SKM-1 (cell line): Measurements from ENCODE around the gene SAMD5.
"Not testable (repeated sequence)": the region's sequence is repeated elsewhere in the genome, so short reads cannot be mapped to it uniquely, and the experiment has no call there.

Source experiments
- DNase-seq: peaks from one replicate; lab custom pipeline; 2025; ENCODE audit not compliant: unreplicated experiment; lab: John Stamatoyannopoulos, UW

The SAMD5 gene

DNA sequence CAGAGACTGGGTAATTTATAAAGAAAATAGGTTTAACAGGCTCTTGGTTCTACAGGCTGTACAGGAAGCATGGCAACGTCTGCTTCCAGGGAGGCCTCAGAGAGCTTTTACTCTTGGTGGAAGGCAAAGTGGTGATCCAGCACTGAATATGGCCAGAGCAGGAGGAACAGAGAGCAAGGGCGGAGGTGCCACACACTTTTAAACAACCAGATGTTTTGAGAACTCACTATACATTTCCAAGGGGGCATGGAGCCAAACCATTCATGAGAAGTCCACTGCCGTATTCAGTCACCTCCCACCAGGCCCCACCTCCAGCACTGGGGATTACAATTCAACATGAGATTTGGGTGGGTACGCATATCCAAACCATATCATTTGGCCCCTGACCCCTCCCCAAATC, 18.7 kb downstream of the SAMD5 start:
- DNase-seq = no peak

DNA sequence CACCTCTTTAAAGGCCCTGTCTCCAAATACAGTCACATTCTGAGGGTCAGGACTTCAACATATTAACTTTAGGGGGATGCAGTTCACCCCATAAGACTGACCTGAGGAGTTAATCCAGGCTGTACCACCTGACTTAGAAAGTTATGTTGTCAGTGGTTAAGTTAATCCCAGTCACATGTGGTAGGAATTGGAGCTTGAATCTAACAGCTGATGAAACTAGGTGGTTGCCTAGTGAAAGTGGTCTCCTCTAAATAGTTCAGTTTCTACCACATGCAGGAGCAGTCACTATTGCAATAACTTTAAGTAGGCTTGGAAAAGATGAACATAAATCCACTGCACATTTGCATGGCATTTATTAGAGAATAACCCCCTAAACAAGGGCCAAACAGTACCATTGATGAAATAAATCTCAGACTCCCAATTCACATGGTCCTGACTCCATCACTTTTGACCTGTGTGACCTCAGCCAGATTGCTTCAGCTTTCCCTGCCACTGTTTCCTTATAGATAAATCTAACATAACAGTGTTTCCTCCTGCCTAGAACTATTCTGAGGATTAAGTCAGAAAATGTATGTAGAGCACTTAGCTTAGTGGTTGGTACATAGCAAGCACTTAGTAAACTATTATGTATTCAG, 20.1 kb downstream of the SAMD5 start:
- no peak for DNase-seq

DNA sequence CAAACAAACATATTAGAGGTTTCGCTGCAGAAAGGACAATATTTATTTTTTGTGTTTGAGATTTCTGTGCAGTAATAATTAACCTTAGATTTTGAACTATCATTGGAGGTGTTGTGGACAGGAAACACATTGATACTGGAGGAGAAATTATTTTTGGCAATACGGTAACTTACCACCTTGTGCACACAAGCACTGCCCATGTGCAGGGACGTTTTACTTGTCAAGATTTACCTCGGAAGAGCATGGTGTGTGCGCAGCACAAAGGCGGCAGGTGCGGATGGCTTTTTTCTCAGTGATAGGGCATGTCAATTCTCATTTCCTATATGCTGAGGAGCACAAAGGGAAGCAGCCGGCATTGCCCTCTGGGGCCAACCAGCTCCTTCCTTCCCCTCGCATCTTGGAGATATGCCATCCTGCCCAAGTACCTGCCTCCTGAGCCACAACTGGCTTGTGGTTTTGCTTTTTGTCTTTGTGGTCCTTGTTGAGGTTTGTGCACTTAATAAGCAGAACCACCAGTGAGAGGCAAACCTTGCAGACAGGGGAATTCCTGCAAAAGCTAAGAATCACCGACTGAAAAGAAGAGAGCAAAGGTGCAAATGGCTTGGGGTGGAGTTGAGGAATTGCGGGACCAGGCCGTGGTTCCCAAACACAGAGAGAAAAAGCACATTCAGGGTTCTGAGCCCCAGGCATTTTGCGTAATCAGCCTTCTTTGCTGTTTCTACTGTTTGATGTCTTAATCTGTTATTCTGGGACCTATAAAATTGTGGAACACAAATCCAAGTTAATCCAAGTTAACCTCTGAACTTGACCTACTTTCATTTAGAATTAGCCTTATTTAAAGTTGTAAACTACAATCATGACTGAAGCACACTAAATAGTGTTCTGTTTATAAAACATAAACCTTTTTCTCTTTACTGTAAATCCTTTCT, 21.9 kb downstream of the SAMD5 start:
- no peak for DNase-seq

DNA sequence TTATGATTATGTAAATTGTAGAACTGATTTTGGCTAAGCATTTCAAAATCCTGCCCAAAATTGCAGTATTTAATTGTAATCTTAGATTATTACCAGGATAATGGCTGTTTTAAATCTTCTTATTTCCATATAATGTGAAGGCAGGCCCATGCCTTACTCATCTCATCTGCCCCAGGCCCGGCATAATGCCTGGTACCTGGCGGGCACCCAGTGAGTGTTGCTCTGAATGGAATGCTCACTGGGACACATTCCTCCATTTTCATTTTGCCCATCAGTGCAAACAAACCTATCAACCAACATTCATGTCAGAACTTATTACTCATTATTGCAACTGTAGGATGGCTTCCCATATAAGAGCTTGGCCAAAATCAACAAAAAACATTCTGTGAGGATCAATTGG, 22.8 kb downstream of the SAMD5 start:
- DNase-seq = no peak

DNA sequence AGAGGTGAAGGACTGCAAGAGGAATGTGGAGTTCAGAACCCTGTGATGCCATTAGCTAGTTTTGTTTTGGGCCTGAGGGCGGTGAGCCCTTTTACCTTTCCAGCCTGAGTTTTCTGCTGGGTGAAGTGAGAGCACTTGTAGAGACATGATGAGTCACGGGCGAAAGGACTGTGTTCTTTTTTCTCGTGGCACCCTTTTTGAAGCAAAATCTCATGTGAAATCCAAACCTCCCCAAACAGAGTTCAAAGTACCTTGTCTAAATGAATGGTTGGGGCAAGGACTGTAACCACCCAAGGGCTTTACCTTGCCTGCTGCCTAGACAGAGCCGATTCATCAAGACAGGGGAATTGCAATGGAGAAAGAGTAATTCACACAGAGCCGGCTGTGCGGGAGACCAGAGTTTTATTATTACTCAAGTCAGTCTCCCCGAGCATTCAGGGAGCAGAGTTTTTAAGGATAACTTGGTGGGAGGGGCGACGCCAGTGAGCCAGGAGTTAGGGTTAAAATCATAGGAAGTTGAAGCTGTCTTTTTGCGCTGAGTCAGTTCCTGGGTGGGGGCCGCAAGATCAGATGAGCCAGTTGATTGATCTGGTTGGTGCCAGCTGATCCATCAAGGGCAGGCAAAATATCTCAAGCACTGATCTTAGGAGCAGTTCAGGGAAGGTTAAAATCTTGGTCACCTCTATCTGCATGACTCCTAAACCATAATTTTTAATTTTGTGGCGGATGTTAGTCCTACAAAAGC, 25.8 kb downstream of the SAMD5 start:
- DNase-seq = no peak

DNA sequence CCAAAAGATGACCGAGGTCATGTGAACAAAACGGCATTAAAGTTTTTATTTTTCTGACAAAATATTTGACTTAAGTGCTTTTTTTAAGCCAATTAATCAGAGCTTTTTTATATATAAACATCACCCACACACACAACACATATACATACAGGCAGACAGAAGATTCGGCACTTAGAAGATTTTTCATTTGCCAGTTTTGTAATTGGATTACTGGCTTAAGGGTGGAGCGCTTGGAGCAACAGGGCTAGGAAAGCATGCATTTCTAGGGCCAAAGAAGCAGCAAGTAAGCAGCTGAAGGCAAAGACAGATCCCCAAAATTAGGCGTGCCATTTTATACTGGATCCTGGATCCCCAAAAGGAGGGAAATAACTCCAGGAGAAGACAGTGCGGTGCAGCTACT, 30.3 kb downstream of the SAMD5 start:
- DNase-seq = no peak

DNA sequence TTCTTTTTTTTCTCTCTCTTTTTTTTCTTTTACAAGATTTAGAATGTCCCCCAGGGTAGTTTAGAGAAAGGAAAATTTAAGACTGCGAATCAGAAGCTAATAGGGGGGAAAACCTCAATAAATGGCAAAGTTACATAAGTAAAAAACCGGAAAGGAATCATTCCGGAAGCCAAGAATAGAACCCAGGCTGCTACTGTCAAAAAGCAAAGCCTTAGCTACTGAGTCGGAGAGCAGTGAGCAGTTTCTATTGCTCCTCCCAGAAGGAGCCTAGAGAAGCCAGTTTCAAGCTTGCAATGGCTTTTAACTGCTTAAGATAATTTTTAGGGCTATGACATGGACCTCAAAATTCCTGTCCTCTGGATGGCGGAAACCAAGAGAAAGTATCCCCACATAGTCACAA, 31.6 kb downstream of the SAMD5 start:
- DNase-seq = no peak

DNA sequence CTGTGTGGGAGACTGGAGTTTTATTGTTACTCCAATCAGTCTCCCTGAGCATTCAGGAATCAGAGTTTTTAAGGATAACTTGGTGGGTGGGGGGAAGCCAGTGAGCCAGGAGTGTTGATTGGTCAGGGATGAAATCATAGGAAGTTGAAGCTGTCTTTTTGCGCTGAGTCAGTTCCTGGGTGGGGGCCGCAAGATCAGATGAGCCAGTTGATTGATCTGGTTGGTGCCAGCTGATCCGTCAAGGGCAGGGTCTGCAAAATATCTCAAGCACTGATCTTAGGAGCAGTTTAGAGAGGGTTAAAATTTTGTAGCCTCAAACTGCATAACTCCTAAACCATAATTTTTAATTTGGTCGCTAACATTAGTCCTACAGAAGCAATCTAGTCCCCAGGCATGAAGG, 33.9 kb downstream of the SAMD5 start:
- not testable (repeated sequence) for DNase-seq

DNA sequence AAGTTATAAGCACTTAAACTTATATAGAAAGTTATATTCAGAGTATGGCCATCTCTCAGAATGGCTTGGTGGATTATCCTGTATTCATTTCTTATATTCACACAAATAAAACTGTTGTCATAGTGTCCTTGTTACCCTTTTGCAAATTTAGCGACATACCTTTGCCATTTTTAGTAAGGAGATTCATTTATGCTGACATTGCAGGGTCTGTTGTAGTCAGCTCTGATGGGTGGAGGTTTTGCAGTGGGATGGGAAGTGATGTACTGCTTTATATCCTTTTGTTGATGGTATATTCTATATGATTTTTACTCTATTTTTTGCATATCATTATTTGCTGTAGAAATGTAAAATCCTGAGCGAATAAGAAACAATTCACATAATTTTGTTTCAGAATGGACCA, 35.9 kb downstream of the SAMD5 start:
- DNase-seq = no peak

DNA sequence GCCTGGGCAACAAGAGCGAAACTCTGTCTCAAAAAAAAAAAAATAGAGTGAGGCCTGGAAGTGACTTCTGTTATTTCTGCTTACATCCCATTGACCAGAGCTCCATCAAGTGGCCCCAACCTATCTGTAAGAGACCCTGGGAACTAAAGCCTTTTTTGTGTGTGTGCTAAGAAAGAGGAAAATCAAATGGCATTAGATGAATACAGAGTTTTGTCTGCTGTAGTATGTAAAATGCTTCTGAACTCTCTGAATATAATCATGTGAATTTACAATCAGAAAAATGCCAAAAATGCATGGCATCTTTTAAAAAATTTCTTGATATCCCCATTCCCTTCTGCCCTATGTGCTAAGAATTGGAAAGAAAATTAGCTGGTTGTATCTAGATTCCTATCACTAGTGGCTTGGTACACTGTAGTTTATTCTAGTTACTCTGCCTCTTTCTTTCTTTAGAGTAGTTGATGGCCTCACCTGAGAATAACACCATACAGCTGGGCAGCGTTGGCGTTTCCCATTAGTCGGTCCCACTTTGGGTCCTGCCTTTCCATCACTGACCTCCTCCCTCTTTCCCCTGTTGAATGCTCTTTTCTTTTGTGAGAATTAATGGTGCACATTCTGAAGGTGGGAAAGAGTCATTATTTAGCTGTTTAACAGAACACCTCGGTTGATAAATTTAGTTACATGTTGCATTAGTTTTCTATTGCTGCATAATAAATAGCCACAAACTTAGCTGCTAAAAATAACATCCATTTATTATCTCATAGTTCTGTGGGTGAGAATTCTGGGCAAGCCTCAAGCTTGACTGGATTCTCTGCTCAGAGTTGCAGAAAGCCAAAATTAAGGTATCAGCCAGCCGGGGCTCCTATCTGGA, 38.2 kb downstream of the SAMD5 start:
- no peak for DNase-seq

DNA sequence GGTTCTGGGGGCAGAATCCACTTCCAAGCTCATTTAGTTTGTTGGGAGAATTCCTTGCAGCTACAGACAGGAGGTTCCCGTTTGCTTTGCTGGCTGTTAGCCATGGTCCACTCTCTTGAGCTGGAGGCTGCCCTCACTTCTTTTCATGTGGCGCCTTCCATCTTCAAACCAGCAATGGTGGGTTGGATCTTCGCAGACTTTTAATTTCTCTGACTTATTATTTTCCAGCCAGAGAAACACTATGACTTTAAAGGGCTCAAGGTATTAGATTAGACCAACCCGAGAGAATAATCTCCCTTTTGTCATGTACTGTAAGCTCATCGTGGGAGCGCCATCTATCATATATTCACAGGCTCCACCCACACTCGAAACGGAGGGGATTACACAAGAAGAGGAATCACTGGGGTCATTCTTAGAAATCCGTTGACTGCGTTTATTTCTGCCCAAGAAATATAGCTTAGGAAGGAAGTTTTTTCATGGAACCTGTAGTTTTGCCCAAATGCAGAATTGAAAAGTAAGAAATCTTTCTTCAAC, 38.9 kb downstream of the SAMD5 start:
- DNase-seq = no peak

DNA sequence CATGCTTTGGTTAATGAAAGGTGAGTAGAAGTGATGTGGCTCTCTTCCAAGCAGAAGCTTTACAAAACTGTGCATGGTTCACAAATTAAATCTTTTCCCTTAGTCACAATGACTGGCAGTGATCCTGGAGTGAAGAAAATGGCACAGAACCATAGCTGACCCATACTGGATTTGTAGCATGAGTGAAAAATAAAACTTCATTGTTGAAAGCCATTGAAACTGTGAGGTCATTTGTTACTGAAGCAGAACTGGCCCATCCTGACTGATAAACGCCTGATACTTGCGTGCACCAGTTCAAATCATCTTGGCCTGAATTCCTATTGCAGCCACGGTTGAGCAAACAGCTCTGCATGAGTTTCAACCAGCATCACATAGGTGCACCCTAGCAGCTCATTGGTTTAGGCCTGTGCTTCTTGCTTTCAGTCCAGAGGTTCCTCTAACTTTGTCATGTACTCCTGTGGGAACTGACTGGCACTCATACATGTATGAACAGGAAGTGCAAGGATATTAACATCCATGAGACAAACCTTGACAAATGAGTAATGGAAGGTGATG, 40.5 kb downstream of the SAMD5 start:
- DNase-seq = no peak

DNA sequence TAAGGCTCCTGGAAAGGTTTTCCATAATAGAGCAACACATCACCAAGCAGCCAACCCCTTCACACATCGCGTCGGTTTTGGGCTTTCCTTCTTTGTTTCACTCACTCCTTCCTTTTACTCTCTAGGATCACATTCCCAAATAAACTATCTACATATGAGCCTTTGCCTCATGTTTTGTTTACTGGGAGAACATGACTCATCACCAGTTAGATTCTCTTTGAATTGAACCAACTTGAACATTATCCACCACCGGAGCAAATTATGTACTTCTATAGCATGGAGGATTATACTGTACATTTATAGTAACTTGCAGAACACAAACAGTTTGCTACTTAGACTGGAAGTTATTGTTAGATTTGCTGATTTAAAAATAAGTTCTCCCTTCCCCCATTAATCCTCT, 41.0 kb downstream of the SAMD5 start:
- no peak for DNase-seq

DNA sequence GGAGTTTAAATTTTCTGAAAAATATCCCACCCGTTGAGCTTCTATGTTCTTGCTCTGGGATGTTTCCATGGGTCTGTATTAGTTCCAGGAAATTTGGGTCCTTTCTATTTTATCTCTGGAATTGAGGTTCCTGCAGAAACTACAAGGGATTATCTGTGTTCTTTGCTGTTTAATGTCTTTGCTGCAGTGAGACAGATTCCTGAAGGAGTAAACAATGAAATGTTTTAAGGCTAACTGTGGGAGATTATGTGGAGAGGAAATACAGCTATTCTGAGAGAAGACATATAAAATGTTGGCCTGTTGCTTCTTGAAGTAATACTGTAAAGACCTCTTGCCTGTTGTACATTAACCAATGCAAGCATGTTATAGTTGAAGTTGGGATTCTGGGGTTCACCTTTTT, 43.5 kb downstream of the SAMD5 start:
- DNase-seq = no peak

DNA sequence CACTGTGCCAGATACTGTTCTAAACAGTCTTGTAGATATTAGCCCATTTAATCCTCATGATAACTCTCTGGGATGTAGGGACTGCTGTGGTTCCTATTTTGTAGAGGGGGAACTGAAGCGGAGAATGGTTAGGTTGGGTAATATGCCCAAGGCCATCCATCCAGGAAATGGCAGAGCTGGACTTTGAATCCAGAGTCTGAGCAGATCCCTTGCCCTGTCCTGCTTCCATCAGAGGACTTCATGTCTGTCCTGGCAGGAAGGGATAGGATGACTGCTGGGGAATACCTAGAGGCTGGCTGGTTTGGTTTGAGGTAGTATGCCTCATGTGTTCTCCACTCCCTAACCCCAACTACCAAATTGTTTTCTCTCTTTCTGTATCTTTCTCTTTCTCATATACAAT, 44.6 kb downstream of the SAMD5 start:
- DNase-seq = no peak

DNA sequence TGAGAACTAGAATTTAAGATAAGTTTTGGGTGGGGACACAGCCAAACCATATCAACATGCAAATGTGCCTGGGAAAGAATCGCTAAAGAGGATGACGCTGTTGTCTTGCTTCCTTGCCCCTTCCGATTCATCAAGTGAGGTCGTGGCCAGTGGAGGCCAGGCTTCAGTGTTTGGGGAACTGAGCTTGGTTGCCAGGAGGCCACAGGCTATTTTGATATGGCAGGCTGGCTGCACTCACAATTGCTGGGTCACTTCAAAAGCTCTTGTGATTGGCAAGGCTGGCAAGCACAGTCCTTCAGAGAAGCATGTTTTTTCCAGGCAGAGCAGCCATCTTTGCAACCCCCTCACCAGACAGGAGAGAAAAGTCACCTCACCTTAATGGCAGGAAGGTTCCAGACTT, 45.8 kb downstream of the SAMD5 start:
- DNase-seq = no peak

DNA sequence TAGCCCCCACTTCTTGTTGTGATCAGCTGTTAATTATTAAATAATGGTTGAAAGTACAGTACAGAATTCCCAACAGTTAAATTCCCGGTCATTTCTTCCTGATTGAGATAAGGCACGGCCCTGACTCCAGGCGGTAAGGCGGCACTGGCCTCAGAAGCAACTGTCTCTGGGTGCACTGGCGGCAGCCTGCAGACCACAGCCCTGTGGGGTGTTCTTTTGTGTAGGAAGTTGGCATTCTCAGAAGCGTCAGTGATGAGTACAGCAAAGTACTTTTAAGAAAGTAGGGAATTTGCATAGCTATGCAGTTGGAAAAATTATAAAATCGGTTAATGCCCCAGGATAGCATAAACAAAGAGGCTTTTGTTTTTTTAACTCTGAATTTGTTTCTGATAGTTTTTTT, 50.5 kb downstream of the SAMD5 start:
- DNase-seq = no peak

DNA sequence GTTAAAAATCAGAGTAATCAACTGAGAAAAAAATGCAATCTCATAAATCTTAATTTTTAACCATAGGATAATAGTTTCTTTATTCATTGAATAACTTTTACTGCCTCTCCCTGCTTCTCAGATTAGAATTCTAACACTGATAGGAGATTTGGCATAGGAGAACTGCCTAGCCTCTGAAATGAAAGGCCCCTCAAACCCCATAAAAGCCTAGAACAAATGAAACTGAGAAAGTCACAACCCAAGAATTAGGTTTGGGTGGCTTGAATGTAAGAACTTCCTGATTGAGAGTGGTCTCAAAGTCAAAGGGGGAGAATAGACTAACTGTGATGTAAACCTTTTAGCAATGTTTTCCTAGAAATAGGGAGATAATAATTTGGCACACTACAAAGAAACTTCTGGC, 52.2 kb downstream of the SAMD5 start:
- DNase-seq = no peak

DNA sequence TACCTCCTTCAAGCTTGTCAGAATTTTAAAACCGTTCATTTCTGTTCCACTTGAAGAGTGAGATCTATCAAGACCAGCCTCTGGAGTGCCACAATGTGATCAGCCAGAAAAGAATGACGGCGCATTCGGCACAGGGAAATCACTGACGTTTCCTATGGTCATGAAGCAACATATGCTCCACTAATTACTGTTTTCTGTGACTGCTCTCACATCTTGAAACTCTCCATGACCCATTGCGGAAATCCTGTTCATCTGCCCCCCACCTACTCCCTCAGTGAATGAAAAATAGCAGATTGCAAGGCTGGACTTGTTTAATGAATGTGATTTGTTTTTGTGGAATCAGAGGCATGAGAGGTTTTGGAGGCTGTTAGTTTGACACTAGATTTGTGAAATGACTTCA, 53.2 kb downstream of the SAMD5 start:
- no peak for DNase-seq

DNA sequence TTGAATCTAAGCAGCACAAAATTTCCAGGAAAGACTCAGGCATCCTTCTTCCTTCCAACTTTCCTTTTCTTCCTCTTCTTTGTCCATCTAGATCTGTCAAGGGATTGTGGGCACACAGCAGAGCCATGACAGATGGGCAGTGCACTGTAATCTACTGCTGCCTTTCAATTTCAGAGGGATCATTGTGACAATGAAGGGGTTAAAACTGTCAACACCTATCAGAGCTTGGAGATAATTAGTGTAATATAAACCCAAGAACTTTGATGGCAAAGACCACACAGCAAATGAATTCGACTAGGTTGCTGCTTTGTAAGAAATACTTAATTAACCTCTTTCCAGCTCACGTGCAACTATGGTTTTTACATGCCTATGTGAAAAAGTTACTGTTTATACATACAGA, 55.0 kb downstream of the SAMD5 start:
- no peak for DNase-seq
